Ishikawa (cell line): ENCODE results near the gene JPH4.

ENCODE experiments used
- CEBPB ChIP-seq: IDR thresholded peaks from 2 replicates; pipeline ENCODE4 v1.6.1; 2012
- CREB1 ChIP-seq: IDR thresholded peaks from 2 replicates; pipeline ENCODE4 v1.6.1; 2012; ENCODE audit warnings: low read depth
- EGR1 ChIP-seq: IDR thresholded peaks from 2 replicates; pipeline ENCODE4 v1.6.1; 2012
- EP300 ChIP-seq: IDR thresholded peaks from 2 replicates; pipeline ENCODE4 v1.6.1; 2012; ENCODE audit warnings: borderline replicate concordance
- FOXM1 ChIP-seq: IDR thresholded peaks from 2 replicates; pipeline ENCODE4 v1.6.1; 2012; ENCODE audit warnings: low read depth, borderline replicate concordance
- NFIC ChIP-seq: IDR thresholded peaks from 2 replicates; pipeline ENCODE4 v1.6.1; 2012
- RAD21 ChIP-seq: IDR thresholded peaks from 2 replicates; pipeline ENCODE4 v1.6.1; 2012; ENCODE audit warnings: low read depth
- TAF1 ChIP-seq: IDR thresholded peaks from 2 replicates; pipeline ENCODE4 v1.6.1; 2012; ENCODE audit warnings: low read depth, mild to moderate bottlenecking
- TCF12 ChIP-seq: IDR thresholded peaks from 2 replicates; pipeline ENCODE4 v1.6.1; 2012; ENCODE audit warnings: low read depth
- TEAD4 ChIP-seq: IDR thresholded peaks from 2 replicates; pipeline ENCODE4 v1.6.1; 2012
- YY1 ChIP-seq: IDR thresholded peaks from 2 replicates; pipeline ENCODE4 v1.6.1; 2012; ENCODE audit warnings: low read depth
- ZBTB7A ChIP-seq: IDR thresholded peaks from 2 replicates; pipeline ENCODE4 v1.6.1; 2012; ENCODE audit warnings: low read depth
- TF ChIP-seq, protein P1 (sequence below): IDR thresholded peaks from 2 replicates; pipeline ENCODE4 v1.6.1; 2012
- TF ChIP-seq, protein P2 (sequence below): IDR thresholded peaks from 2 replicates; pipeline ENCODE4 v1.6.1; 2012; ENCODE audit warnings: low read depth, mild to moderate bottlenecking
- TF ChIP-seq, protein P3 (sequence below): IDR thresholded peaks from 2 replicates; pipeline ENCODE4 v1.6.1; 2012

JPH4 gene

DNA sequence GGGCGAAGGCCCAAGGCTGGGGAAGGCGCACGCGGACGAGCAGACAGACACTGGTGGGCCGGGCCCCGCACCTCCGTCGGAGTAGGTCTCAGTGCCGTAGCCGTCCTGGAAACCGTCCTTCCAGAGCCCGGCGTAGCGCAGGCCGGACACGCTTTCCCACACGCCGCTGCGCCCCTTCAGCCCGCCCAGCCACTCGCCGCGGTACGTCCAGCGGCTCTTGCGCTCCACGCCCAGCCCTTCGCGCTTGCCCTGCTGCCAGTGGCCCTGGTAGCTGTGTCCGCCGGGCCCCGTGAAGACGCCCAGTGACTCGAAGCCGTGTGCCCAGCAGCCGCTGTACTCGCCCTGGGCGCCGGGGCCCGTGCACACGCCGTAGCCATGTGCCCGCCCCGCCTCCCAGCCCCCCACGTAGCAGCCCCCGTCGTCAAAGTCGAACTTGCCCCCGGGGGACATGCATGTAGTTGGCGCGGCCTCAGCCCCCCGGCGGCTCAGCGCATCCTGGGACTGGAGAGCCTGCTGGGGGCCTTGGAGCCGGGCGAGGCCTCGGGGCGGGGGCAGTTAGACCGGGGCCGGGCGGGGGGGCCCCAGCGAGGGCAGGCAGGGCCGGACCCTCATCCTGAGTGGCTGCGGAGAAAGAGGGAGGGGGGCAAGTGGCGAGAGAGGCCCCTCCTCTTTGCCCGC lies 1.4 kb downstream of the JPH4 start:
- TF ChIP-seq EGR1: no peak
- no peak for TF ChIP-seq TAF1
- TF ChIP-seq TCF12: no peak
- TF ChIP-seq EP300: no peak
- TF ChIP-seq ZBTB7A: no peak

DNA sequence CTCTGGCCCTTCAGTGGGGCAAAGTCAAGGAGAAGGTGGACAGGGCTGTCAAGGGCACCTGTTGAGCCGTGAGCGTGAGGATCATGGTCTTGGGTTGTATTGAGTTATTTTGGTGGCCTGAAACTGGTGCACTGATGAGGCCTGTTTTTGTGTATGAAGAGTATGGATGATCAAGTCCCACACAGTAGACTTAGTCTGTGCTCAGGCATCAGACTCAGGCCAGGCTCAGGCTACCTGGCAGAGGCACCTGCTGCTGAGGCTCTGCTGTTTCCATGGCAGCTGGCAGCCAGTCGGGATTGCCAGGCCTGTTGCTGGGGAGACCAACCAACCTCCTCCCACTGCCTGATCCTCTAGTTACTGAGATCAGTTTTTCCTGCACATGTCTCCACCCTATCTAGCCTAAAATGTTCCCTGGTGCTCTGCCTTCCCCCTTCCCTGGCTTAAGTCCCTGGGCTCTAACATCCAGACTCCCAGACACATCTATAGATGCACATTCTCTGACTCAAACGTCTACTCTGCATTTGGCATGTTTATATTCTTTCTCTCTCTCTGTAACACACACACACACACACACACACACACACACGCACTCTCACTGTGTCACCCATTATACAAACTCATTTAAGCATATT lies 5.1 kb downstream of the JPH4 start:
- TF ChIP-seq EGR1 (no peak), EP300 (no peak), ZBTB7A (no peak), TAF1 (no peak)
- TF ChIP-seq, protein P1, sequence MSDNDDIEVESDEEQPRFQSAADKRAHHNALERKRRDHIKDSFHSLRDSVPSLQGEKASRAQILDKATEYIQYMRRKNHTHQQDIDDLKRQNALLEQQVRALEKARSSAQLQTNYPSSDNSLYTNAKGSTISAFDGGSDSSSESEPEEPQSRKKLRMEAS: no peak

DNA sequence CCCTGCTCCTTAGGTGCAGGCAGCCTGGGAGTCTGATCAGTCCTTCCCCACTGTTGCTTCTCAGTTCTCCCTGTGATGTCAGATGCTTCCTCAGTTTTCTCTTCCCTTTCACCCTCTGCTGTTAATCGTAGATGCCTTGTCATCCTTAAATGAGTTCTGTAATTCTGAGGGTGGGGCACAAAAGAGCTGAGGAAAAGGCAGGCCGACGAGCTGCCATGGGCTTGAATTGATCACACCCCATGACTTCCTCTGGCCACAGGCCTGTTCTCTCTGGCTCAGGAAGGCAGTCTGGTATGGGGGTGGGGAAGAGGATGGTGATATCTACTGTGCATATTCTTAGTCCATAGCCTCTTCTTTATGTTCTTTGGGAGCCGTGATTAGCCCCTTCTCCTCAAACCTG lies 5.8 kb downstream of the JPH4 start:
- TF ChIP-seq NFIC: no peak

DNA sequence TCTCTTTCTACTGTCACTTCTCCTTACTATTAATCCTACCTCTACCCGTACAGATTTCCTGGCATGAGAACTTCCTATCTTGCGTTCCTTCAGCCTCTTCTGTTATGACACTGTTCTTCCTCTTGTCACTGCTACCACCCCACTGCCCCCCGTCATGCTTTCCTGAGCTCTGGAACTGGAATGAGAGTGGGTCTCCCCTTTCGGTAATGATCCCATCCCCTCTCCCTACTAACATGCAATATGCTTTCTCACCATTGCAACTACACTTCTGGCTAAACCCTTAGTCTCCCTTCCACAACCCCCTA lies 6.1 kb downstream of the JPH4 start:
- TF ChIP-seq TCF12: no peak

DNA sequence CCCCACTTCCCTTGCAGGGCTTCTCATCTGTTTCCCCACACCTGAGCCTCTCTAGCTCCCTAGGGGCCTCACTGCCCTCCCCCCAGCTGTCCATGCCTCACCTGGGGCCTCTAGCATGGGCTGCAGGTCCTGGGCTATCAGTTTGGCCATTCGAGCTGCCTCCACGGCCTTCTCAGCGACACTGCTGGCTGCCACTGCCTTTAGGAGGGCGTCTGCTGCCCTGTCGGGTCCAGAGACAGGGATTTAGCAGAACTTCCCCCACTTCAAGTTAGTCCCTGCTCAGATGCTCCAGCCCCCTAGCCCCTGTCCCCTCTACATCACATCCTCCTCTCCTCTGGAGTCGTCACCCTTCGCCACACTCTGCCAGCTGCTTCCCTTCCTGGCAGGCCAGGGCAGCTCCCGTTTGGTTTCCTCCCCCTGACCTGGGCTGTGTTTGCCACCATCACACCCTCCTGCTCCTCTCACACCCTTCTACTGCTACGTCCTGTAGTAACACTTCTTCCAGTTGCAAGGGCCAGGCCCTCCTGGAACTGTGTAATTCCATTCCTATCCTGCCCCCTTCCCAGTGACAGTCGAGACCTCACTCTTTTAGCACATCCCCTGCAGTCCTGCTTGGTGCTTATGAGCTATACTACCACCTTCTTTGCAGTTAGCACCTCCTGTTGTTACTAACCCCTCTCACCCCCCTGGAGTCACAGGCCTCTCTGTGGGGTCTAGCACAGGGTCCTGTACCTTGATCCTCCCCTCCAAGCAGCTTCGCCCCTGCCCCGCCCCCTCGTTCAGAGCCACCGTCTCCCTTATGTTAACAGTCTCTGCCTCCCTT lies 6.7 kb downstream of the JPH4 start:
- TF ChIP-seq EP300 (no peak), FOXM1 (no peak), YY1 (no peak), CREB1 (no peak), EGR1 (no peak), TCF12 (no peak), TEAD4 (no peak), ZBTB7A (no peak), TAF1 (no peak), NFIC (no peak), CEBPB (no peak)
- TF ChIP-seq, protein P2, sequence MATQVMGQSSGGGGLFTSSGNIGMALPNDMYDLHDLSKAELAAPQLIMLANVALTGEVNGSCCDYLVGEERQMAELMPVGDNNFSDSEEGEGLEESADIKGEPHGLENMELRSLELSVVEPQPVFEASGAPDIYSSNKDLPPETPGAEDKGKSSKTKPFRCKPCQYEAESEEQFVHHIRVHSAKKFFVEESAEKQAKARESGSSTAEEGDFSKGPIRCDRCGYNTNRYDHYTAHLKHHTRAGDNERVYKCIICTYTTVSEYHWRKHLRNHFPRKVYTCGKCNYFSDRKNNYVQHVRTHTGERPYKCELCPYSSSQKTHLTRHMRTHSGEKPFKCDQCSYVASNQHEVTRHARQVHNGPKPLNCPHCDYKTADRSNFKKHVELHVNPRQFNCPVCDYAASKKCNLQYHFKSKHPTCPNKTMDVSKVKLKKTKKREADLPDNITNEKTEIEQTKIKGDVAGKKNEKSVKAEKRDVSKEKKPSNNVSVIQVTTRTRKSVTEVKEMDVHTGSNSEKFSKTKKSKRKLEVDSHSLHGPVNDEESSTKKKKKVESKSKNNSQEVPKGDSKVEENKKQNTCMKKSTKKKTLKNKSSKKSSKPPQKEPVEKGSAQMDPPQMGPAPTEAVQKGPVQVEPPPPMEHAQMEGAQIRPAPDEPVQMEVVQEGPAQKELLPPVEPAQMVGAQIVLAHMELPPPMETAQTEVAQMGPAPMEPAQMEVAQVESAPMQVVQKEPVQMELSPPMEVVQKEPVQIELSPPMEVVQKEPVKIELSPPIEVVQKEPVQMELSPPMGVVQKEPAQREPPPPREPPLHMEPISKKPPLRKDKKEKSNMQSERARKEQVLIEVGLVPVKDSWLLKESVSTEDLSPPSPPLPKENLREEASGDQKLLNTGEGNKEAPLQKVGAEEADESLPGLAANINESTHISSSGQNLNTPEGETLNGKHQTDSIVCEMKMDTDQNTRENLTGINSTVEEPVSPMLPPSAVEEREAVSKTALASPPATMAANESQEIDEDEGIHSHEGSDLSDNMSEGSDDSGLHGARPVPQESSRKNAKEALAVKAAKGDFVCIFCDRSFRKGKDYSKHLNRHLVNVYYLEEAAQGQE: no peak
- TF ChIP-seq, protein P1: no peak

DNA sequence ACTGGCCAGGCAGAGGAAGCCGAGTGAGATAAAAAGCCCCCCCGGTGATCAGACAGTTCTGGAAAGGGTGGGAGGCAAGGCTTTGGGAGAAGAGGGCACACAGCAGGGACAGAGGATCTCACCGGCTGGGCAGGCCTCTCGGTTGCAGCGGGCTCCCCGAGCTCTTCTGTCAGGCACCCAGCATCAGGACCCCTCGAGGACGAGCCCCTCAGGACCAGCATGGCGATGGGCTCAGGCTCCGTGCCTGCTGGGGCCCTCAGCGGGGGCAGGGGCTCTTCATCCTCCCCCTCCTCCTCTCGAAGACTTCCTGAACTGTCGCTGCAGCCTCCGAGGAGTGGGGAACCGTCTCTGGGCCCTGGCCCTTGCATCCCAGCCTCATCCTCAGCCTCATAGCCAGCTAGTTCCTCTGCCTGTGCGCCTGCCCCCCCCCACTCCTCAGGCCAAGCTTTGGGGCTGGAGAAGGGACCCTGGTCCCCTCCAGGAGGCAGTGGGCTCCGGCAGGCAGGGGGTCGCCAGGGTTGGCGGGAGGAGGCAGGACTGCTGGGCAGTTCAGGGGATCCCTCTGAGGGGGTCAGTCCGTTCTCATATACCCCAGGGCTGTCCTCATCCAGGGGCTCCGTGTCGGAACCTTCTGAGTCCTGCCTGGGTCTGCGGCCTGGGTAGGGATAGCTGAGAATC lies 7.6 kb downstream of the JPH4 start:
- TF ChIP-seq TEAD4: no peak
- TF ChIP-seq NFIC: no peak
- TF ChIP-seq CREB1: no peak
- TF ChIP-seq RAD21: no peak
- TF ChIP-seq FOXM1: no peak
- TF ChIP-seq ZBTB7A: no peak
- TF ChIP-seq, protein P3, sequence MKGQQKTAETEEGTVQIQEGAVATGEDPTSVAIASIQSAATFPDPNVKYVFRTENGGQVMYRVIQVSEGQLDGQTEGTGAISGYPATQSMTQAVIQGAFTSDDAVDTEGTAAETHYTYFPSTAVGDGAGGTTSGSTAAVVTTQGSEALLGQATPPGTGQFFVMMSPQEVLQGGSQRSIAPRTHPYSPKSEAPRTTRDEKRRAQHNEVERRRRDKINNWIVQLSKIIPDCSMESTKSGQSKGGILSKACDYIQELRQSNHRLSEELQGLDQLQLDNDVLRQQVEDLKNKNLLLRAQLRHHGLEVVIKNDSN: no peak
- no peak for TF ChIP-seq TAF1
- TF ChIP-seq, protein P2: no peak
- TF ChIP-seq EGR1: no peak
- TF ChIP-seq YY1: no peak
- TF ChIP-seq CEBPB: no peak
- TF ChIP-seq, protein P1: no peak
- no peak for TF ChIP-seq TCF12
- TF ChIP-seq EP300: no peak
